Measurements from ENCODE around the gene DNASE2B. TPM values are rescaled to one million over a fixed set of nuclear protein-coding genes. Genes with fewer than 3 reads are reported as not detected.

DNASE2B gene
- total and polyA plus RNA-seq, 2 donors (not counting 3 experiments of a cell fraction or from before 2014, with no cell fraction given): not detected

DNA sequence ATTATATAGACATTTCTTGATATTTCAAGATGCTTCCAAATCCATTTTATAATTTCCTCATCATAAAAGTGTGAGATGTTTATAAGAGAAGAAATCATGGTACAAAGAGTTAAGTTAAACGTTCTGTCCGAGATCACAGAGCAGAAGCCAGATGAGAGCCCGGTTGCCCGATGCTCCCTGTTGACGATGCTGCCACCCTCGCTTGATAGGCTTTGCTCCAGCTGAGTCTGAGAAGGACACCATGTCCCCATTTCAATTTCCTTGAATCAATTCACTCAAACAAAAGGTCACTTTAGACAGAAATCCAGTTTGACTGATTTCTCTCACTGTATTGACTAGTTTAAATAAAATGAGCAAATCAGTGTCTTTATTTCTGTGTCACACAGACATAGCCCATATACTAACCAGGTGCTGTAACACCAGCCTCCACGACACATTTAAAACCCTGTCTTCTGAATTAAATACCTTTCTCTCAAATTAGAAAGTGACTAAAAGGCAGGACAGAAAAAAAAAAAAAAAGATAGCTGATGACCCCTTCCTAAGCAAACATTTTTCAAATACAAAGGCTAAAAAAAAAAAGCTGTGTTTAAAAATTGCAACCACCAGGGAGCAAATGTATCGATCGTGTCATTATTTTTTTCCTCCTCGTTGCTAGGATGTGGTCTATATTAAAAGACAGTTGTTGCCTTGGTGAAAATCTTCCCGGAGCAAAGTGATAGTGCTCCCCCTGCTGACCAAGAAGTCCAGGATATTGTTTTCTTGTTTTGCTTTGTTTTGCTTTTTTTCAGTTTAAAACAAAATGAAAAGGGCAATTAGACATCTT lies 35.2 kb downstream of the DNASE2B start:
- Histone ChIP-seq H4K20me1 (replicated peaks; ENCODE audit: control insufficient read depth, extremely low read depth, insufficient read depth, low read length) (no peaks in the 10 kb centered on the region), H3K9me1 (replicated peaks; ENCODE audit: control insufficient read depth, extremely low read depth, insufficient read depth, low read length) (no peaks in the 10 kb centered on the region), H3K4me1 (ENCODE audit: control insufficient read depth, extremely low read depth, insufficient read depth, low read length) (peaks cover 5% of the 10 kb centered on the region), H3K9me3 (replicated peaks; ENCODE audit: control insufficient read depth, insufficient read depth, low read length) (no peaks in the 10 kb centered on the region), H3K27ac (ENCODE audit: insufficient read depth, low read depth, low read length) (peak overlapping the region; percentile 69), H3K9ac (replicated peaks; ENCODE audit: extremely low read depth, insufficient read depth, low read length) (peak overlapping the region; percentile 73), H3K4me2 (ENCODE audit: insufficient read depth, low read length) (peak overlapping the region; percentile 83), H3K79me2 (ENCODE audit: control insufficient read depth, insufficient read depth, low read length) (no peaks in the 10 kb centered on the region), H3K27me3 (ENCODE audit: control insufficient read depth in 2 of 2, insufficient read depth in 2 of 2, low read length in 2 of 2) (no peaks in the 10 kb centered on the region), H2AFZ (ENCODE audit: low read depth, low read length) (peak overlapping the region; percentile 80), H3K36me3 (ENCODE audit: control insufficient read depth in 2 of 2, extremely low read depth in 1 of 2, insufficient read depth in 2 of 2, low read length in 2 of 2) (no peaks in the 10 kb centered on the region), H3K4me3 (replicated peaks in 1 of 3; ENCODE audit: insufficient read depth in 1 of 3, low read depth in 1 of 3, low read length in 3 of 3) (peak overlapping the region in 1 of 3 experiments; percentile 52)
- intact Hi-C loops (cut with micrococcal nuclease) (loop anchor here (1.0 to 10.0 kb wide), 11 partner anchors 68 to 526 kb away; partner anchors contain the start of gene TTLL7), dilution Hi-C loops (cut with MboI; ENCODE audit: extremely low pct_ligation_motif_present, low sequenced_read_pairs) (loop anchor here (25.0 kb wide), 2 partner anchors 179 to 296 kb away; partner anchors contain the start of gene PRKACB)
- FAIRE-seq: peak; percentile 78
- ChIA-PET POLR2A (interaction anchor here (2.3 kb wide), 1 partner anchor 289 kb away, joined by 13 read pairs; the partner anchor contains the start of gene PRKACB), CTCF (interaction anchor here (0.6 to 10.9 kb wide), 25 partner anchors 8 to 504 kb away, joined by 3 to 201 read pairs (median 4); partner anchors contain the start of genes PRKACB and SAMD13)
- DNase-seq (ENCODE audit: low read depth, low spot score): peak; percentile 81
- TF ChIP-seq, protein P1, sequence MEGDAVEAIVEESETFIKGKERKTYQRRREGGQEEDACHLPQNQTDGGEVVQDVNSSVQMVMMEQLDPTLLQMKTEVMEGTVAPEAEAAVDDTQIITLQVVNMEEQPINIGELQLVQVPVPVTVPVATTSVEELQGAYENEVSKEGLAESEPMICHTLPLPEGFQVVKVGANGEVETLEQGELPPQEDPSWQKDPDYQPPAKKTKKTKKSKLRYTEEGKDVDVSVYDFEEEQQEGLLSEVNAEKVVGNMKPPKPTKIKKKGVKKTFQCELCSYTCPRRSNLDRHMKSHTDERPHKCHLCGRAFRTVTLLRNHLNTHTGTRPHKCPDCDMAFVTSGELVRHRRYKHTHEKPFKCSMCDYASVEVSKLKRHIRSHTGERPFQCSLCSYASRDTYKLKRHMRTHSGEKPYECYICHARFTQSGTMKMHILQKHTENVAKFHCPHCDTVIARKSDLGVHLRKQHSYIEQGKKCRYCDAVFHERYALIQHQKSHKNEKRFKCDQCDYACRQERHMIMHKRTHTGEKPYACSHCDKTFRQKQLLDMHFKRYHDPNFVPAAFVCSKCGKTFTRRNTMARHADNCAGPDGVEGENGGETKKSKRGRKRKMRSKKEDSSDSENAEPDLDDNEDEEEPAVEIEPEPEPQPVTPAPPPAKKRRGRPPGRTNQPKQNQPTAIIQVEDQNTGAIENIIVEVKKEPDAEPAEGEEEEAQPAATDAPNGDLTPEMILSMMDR (IDR thresholded peaks at IDR 0.05; ENCODE audit: extremely low read depth in 1 of 2, insufficient read depth in 1 of 2, low read depth in 1 of 2, low read length in 2 of 2): peak; percentile 64 to 67
- TF ChIP-seq GATA2 (IDR thresholded peaks at IDR 0.05; ENCODE audit: insufficient read depth, insufficient read length, low read depth, low read length): no peak
- TF ChIP-seq EZH2 (IDR thresholded peaks at IDR 0.05; ENCODE audit: borderline replicate concordance, low read depth, low read length, severe bottlenecking): no peak
- TSS peak; percentile 50 for BruUV-seq (replicated peaks)
